Activated naive CD8-positive, alpha-beta T cell treated with anti-CD3 and anti-CD28 coated beads for 36 hours (primary cell): ENCODE data around the gene HLA-DMB. TPM values are rescaled to one million over a fixed set of nuclear protein-coding genes. Genes with fewer than 3 reads are reported as not detected.

ENCODE experiments used
- DNase-seq: peaks from one replicate; pipeline ENCODE4 v3.0.0; 2021
- H3K27ac Mint-ChIP-seq: one replicate; pipeline ENCODE4 v1.8.0; 2022; ENCODE audit warnings: mild to moderate bottlenecking, moderate library complexity, mixed read lengths
- H3K27me3 Mint-ChIP-seq: one replicate; pipeline ENCODE4 v1.8.0; 2022; ENCODE audit warnings: mild to moderate bottlenecking, mixed read lengths
- H3K36me3 Mint-ChIP-seq: one replicate; pipeline ENCODE4 v1.8.0; 2021; ENCODE audit warnings: mild to moderate bottlenecking, mixed read lengths
- H3K4me1 Mint-ChIP-seq: one replicate; pipeline ENCODE4 v1.8.0; 2021; ENCODE audit warnings: mixed read lengths
- H3K4me3 Mint-ChIP-seq: one replicate; pipeline ENCODE4 v1.8.0; 2022; ENCODE audit warnings: mild to moderate bottlenecking, moderate library complexity, mixed read lengths
- H3K9me3 Mint-ChIP-seq: one replicate; pipeline ENCODE4 v1.8.0; 2022; ENCODE audit warnings: mixed read lengths
- total RNA-seq, 2 experiments: library from RNA; stranded (reverse); gene quantifications; one replicate each; pipeline ENCODE4 v1.2.3, GENCODE V29; 2021

The HLA-DMB gene
- total RNA-seq, 2 experiments from 2014 or later, result 4.6 to 6.1 TPM

- H3K4me3 Mint-ChIP-seq, result peak overlapping the region; percentile 94
- peaks cover 35% of the 10 kb centered on the region for H3K4me1 Mint-ChIP-seq
- DNase-seq, result no peak
- H3K27ac Mint-ChIP-seq, result peak overlapping the region; percentile 98
- peaks cover 93% of the 10 kb centered on the region for H3K36me3 Mint-ChIP-seq
- H3K9me3 Mint-ChIP-seq, result no peaks in the 10 kb centered on the region
- H3K27me3 Mint-ChIP-seq, result no peaks in the 10 kb centered on the region
Measured at GRCh38 chr6:32974541-32975308, 33.9 kb upstream of the HLA-DMB start.

- Mint-ChIP-seq H3K27me3 (no peaks in the 10 kb centered on the region), H3K4me1 (peaks cover 30% of the 10 kb centered on the region), H3K36me3 (peaks cover 94% of the 10 kb centered on the region), H3K27ac (peak overlapping the region; percentile 98), H3K9me3 (no peaks in the 10 kb centered on the region), H3K4me3 (peak overlapping the region; percentile 94)
- peak; percentile 35 for DNase-seq
Measured at GRCh38 chr6:32974016-32974333, 33.1 kb upstream of the HLA-DMB start.

GRCh38 chr6:32973144-32974015 is 32.6 kb upstream of the HLA-DMB start:
- Mint-ChIP-seq H3K4me1 (peaks cover 24% of the 10 kb centered on the region), H3K27ac (peak overlapping the region; percentile 98), H3K36me3 (peaks cover 90% of the 10 kb centered on the region), H3K4me3 (peak overlapping the region; percentile 94), H3K27me3 (no peaks in the 10 kb centered on the region), H3K9me3 (no peaks in the 10 kb centered on the region)
- DNase-seq, result peak; percentile 63

GRCh38 chr6:32972353-32973143 is 31.7 kb upstream of the HLA-DMB start:
- H3K9me3 Mint-ChIP-seq, result no peaks in the 10 kb centered on the region
- H3K27me3 Mint-ChIP-seq, result no peaks in the 10 kb centered on the region
- peaks cover 22% of the 10 kb centered on the region for H3K4me1 Mint-ChIP-seq
- peak overlapping the region; percentile 94 for H3K4me3 Mint-ChIP-seq
- DNase-seq, result peak; percentile 54
- peaks cover 84% of the 10 kb centered on the region for H3K36me3 Mint-ChIP-seq
- peak overlapping the region; percentile 98 for H3K27ac Mint-ChIP-seq

- peak overlapping the region; percentile 98 for H3K27ac Mint-ChIP-seq
- H3K36me3 Mint-ChIP-seq, result peaks cover 78% of the 10 kb centered on the region
- H3K27me3 Mint-ChIP-seq, result no peaks in the 10 kb centered on the region
- peak overlapping the region; percentile 94 for H3K4me3 Mint-ChIP-seq
- H3K4me1 Mint-ChIP-seq, result peaks cover 23% of the 10 kb centered on the region
- H3K9me3 Mint-ChIP-seq, result no peaks in the 10 kb centered on the region
- DNase-seq, result peak; percentile 97
Measured at GRCh38 chr6:32971581-32972352, 30.9 kb upstream of the HLA-DMB start.

- no peaks in the 10 kb centered on the region for H3K9me3 Mint-ChIP-seq
- peak overlapping the region; percentile 98 for H3K27ac Mint-ChIP-seq
- H3K36me3 Mint-ChIP-seq, result peaks cover 72% of the 10 kb centered on the region
- no peak for DNase-seq
- H3K27me3 Mint-ChIP-seq, result no peaks in the 10 kb centered on the region
- peak overlapping the region; percentile 94 for H3K4me3 Mint-ChIP-seq
- peaks cover 22% of the 10 kb centered on the region for H3K4me1 Mint-ChIP-seq
Measured at GRCh38 chr6:32971242-32971580, 30.4 kb upstream of the HLA-DMB start.

GRCh38 chr6:32970413-32971241 is 29.8 kb upstream of the HLA-DMB start:
- peaks cover 71% of the 10 kb centered on the region for H3K36me3 Mint-ChIP-seq
- peak overlapping the region; percentile 94 for H3K4me3 Mint-ChIP-seq
- DNase-seq, result peak; percentile 79
- peak overlapping the region; percentile 98 for H3K27ac Mint-ChIP-seq
- no peaks in the 10 kb centered on the region for H3K27me3 Mint-ChIP-seq
- no peaks in the 10 kb centered on the region for H3K9me3 Mint-ChIP-seq
- H3K4me1 Mint-ChIP-seq, result peaks cover 22% of the 10 kb centered on the region

GRCh38 chr6:32969685-32970412 is 29.0 kb upstream of the HLA-DMB start:
- H3K9me3 Mint-ChIP-seq, result no peaks in the 10 kb centered on the region
- H3K4me1 Mint-ChIP-seq, result peaks cover 24% of the 10 kb centered on the region
- no peaks in the 10 kb centered on the region for H3K27me3 Mint-ChIP-seq
- peak overlapping the region; percentile 94 for H3K4me3 Mint-ChIP-seq
- peaks cover 71% of the 10 kb centered on the region for H3K36me3 Mint-ChIP-seq
- DNase-seq, result peak; percentile 87
- H3K27ac Mint-ChIP-seq, result peak overlapping the region; percentile 98

- peak; percentile 70 for DNase-seq
- Mint-ChIP-seq H3K27ac (peak overlapping the region; percentile 98), H3K27me3 (no peaks in the 10 kb centered on the region), H3K4me1 (peaks cover 30% of the 10 kb centered on the region), H3K9me3 (no peaks in the 10 kb centered on the region), H3K36me3 (peaks cover 69% of the 10 kb centered on the region), H3K4me3 (peak overlapping the region; percentile 94)
Measured at GRCh38 chr6:32968867-32969684, 28.2 kb upstream of the HLA-DMB start.

GRCh38 chr6:32968093-32968866 is 27.5 kb upstream of the HLA-DMB start, which contains the start of gene BRD2:
TSS of gene BRD2 (plus strand) at chr6:32968594. CDS start at chr6:32972899, 4,305 bp downstream.
- Mint-ChIP-seq H3K9me3 (no peaks in the 10 kb centered on the region), H3K27ac (peak within 1 kb of the TSS; percentile 98), H3K4me1 (peaks cover 35% of the 10 kb centered on the region), H3K4me3 (peak within 1 kb of the TSS; percentile 94), H3K36me3 (peaks cover 63% of the 10 kb centered on the region), H3K27me3 (no peaks in the 10 kb centered on the region)
- peak; percentile 98 for DNase-seq

GRCh38 chr6:32967151-32968091 is 26.6 kb upstream of the HLA-DMB start:
- no peaks in the 10 kb centered on the region for H3K9me3 Mint-ChIP-seq
- peak overlapping the region; percentile 94 for H3K4me3 Mint-ChIP-seq
- peaks cover 56% of the 10 kb centered on the region for H3K36me3 Mint-ChIP-seq
- DNase-seq, result no peak
- H3K27me3 Mint-ChIP-seq, result no peaks in the 10 kb centered on the region
- H3K4me1 Mint-ChIP-seq, result peaks cover 40% of the 10 kb centered on the region
- peak overlapping the region; percentile 98 for H3K27ac Mint-ChIP-seq
